Endothelial cell (in vitro differentiated cells): ENCODE measurements around the gene CNTNAP5. TPM values are rescaled to one million over a fixed set of nuclear protein-coding genes. Genes with fewer than 3 reads are reported as not detected.

Source experiments
- DNase-seq: peaks from one replicate; pipeline ENCODE4 v3.0.0; 2021; ENCODE audit warnings: low spot score
- H3K27ac Mint-ChIP-seq: one replicate; pipeline ENCODE4 v1.8.0; 2021; ENCODE audit warnings: mixed read lengths, inconsistent platforms; ENCODE audit not compliant: unreplicated experiment
- H3K27me3 Mint-ChIP-seq: one replicate; pipeline ENCODE4 v1.8.0; 2021; ENCODE audit warnings: mild to moderate bottlenecking, moderate library complexity, mixed read lengths, inconsistent platforms; ENCODE audit not compliant: unreplicated experiment
- H3K36me3 Mint-ChIP-seq: one replicate; pipeline ENCODE4 v1.8.0; 2021; ENCODE audit warnings: mild to moderate bottlenecking, low read depth, mixed read lengths, inconsistent platforms; ENCODE audit not compliant: unreplicated experiment
- H3K4me1 Mint-ChIP-seq: one replicate; pipeline ENCODE4 v1.8.0; 2021; ENCODE audit warnings: mild to moderate bottlenecking, mixed read lengths, inconsistent platforms; ENCODE audit not compliant: unreplicated experiment
- H3K4me3 Mint-ChIP-seq: one replicate; pipeline ENCODE4 v1.8.0; 2021; ENCODE audit warnings: mild to moderate bottlenecking, mixed read lengths, inconsistent platforms; ENCODE audit not compliant: unreplicated experiment
- H3K9me3 Mint-ChIP-seq: one replicate; pipeline ENCODE4 v1.8.0; 2021; ENCODE audit warnings: mixed read lengths, inconsistent platforms; ENCODE audit not compliant: unreplicated experiment
- total RNA-seq: library from RNA; stranded (reverse); fragmentation: NEBNext Ultra II Directional; extraction: Animal tissue kit (Norgen Biotek cat#: 25700); gene quantifications from one replicate; pipeline ENCODE4 v1.2.1, GENCODE V29; 2021; ENCODE audit not compliant: unreplicated experiment
- TF ChIP-seq, protein P1 (sequence below): fragments of 200-600 bp; sonication (generic); IDR thresholded peaks from one replicate; pipeline ENCODE4 v1.5.0; 2021; ENCODE audit warnings: antibody characterized with exemption; ENCODE audit not compliant: unreplicated experiment

CNTNAP5 gene
- total RNA-seq, 1 donor from 2014 or later, result 5.0 TPM

DNA sequence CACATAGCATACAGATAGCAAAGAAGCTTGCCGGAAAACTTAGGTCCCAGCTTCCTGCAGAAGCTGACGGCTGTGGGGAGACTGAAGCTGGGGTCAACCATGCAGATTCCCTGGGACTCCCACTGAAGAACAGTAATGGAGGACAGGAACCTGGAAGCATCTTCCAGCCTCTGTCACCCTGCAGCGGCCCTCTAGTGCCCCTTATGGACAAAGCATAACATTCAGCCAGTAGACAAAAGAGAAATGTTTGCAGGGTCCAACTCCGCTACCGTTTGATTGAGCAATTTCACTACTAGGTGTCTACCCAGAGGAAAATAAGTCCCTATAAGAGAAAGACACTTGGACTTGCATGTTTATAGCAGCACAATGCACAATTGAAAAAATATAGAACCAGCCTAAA, 460.6 kb downstream of the CNTNAP5 start:
- H3K27me3 Mint-ChIP-seq, result no peaks in the 10 kb centered on the region
- no peaks in the 10 kb centered on the region for H3K36me3 Mint-ChIP-seq
- no peaks in the 10 kb centered on the region for H3K9me3 Mint-ChIP-seq
- no peaks in the 10 kb centered on the region for H3K4me1 Mint-ChIP-seq
- H3K4me3 Mint-ChIP-seq, result no peak overlapping the region
- no peak for DNase-seq
- TF ChIP-seq, protein P1, sequence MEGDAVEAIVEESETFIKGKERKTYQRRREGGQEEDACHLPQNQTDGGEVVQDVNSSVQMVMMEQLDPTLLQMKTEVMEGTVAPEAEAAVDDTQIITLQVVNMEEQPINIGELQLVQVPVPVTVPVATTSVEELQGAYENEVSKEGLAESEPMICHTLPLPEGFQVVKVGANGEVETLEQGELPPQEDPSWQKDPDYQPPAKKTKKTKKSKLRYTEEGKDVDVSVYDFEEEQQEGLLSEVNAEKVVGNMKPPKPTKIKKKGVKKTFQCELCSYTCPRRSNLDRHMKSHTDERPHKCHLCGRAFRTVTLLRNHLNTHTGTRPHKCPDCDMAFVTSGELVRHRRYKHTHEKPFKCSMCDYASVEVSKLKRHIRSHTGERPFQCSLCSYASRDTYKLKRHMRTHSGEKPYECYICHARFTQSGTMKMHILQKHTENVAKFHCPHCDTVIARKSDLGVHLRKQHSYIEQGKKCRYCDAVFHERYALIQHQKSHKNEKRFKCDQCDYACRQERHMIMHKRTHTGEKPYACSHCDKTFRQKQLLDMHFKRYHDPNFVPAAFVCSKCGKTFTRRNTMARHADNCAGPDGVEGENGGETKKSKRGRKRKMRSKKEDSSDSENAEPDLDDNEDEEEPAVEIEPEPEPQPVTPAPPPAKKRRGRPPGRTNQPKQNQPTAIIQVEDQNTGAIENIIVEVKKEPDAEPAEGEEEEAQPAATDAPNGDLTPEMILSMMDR, result no peak
- no peak overlapping the region for H3K27ac Mint-ChIP-seq

DNA sequence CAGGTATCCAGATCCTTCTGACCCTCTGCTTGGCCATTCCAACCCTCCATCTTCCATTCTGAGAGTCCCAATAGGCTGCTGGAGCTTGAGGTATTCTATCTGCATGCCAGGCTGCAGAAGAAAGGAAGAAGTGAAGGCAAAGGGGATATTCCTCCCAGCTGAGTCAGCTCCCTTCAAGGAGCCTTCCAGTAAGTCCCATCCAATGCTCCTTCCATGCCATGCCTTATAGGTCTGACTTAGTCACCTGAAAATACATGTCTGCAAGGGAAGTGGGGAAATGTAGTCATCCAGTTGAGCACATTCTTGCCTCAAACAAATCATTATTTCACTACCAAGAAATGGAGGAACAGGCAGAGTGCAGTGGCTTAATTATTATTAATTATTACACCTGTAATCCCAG, 464.6 kb downstream of the CNTNAP5 start:
- no peaks in the 10 kb centered on the region for H3K4me1 Mint-ChIP-seq
- no peaks in the 10 kb centered on the region for H3K27me3 Mint-ChIP-seq
- no peak overlapping the region for H3K27ac Mint-ChIP-seq
- DNase-seq, result no peak
- no peaks in the 10 kb centered on the region for H3K36me3 Mint-ChIP-seq
- TF ChIP-seq, protein P1, result no peak
- H3K4me3 Mint-ChIP-seq, result no peak overlapping the region
- no peaks in the 10 kb centered on the region for H3K9me3 Mint-ChIP-seq

DNA sequence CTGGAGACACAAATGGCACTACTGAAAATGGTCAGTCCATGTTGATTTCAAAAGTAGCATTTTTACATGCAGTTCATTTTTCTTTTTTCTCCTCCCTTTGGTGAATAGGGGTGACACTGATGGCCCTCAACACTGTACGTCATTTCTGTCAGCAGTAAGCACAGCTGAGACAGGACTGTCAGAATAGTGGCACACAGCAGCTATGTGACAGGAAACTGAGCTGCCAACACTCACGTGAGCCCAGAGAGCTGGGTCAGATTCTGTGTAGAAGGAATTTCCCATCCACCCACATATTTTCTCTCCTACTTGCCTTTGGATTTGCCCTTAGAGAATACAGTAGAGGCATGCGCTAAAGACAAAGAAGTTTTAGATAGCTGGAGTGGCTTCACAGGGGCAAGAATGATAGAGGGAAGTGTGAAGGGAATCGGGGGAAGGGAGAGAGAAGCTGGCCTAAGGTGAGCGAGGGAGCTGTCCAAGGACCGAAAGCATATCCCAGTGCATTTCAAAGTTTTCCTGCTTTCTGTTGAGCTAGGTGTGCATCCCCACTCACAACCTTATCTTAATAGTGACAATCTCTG, 476.6 kb downstream of the CNTNAP5 start:
- H3K4me1 Mint-ChIP-seq, result peaks cover 19% of the 10 kb centered on the region
- no peak for DNase-seq
- no peaks in the 10 kb centered on the region for H3K36me3 Mint-ChIP-seq
- no peak overlapping the region for H3K4me3 Mint-ChIP-seq
- H3K27ac Mint-ChIP-seq, result no peak overlapping the region
- TF ChIP-seq, protein P1, result no peak
- no peaks in the 10 kb centered on the region for H3K27me3 Mint-ChIP-seq
- no peaks in the 10 kb centered on the region for H3K9me3 Mint-ChIP-seq

DNA sequence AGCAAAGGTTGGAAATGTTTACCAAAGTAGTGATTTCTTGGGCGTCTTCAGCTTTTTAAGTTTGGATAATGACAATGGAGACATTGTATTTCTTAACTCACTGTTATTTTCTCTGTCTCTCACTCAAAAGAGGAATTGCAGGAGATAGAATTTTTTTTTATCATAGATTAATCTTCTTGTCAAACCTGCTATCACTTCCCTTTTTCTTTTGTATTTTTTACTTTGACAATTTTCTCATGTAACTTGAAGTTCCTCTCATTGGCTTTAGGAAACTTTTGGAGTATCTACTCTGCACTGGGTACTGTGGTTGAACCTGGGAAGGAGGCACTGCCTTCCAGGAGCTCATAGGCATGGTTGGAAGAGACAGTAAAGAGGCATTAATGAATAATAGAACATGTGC, 489.1 kb downstream of the CNTNAP5 start:
- Mint-ChIP-seq H3K27me3 (peaks cover 3% of the 10 kb centered on the region), H3K4me3 (no peak overlapping the region), H3K9me3 (no peaks in the 10 kb centered on the region), H3K36me3 (no peaks in the 10 kb centered on the region), H3K4me1 (no peaks in the 10 kb centered on the region), H3K27ac (no peak overlapping the region)
- TF ChIP-seq, protein P1, result no peak
- DNase-seq, result no peak

DNA sequence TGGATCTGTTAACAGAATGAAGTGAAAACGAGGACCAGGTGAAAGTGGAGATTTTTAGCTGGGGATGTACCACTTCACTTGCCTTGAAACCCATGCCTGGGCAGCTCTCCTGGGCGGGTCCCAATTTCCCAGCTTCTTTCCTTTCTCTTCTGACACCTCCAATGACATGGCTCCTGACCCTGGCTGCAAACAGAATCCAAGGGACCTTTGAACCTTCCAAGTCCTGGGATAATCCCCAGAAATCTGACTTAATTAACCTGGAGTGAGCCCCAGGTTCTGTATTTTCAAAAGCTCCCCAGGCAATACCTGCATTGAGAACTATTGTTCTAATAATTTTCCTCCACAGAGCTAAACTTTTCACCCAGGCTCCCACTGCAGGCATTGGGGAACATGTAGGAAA, 495.9 kb downstream of the CNTNAP5 start:
- H3K4me1 Mint-ChIP-seq, result peaks cover 19% of the 10 kb centered on the region
- peaks cover 1% of the 10 kb centered on the region for H3K27me3 Mint-ChIP-seq
- TF ChIP-seq, protein P1, result no peak
- H3K4me3 Mint-ChIP-seq, result no peak overlapping the region
- DNase-seq, result no peak
- H3K36me3 Mint-ChIP-seq, result no peaks in the 10 kb centered on the region
- no peak overlapping the region for H3K27ac Mint-ChIP-seq
- H3K9me3 Mint-ChIP-seq, result no peaks in the 10 kb centered on the region
